ENCODE measurements around the gene RGS3. TPM values are rescaled to one million over a fixed set of nuclear protein-coding genes. Genes with fewer than 3 reads are reported as not detected.

RGS3 gene
- total RNA-seq, 1 donor from 2014 or later, result 187 TPM

- Histone ChIP-seq H3K27ac (replicated peaks) (peak overlapping the region; percentile 45), H3K27me3 (ENCODE audit: low read depth) (no peaks in the 10 kb centered on the region), H3K36me3 (peaks cover 54% of the 10 kb centered on the region), H3K9me3 (replicated peaks) (no peaks in the 10 kb centered on the region), H3K4me3 (no peak overlapping the region), H3K4me1 (peaks cover 73% of the 10 kb centered on the region)
- DNase-seq, result no peak
- intact Hi-C loops (cut with micrococcal nuclease), result loop anchor here (10.0 kb wide), 1 partner anchor 45 kb away; no protein-coding TSS in a partner anchor
- no peak for TF ChIP-seq CTCF (IDR thresholded peaks at IDR 0.05; ENCODE audit: borderline replicate concordance)
Observed at GRCh38 chr9:113529336-113530009, 65.9 kb downstream of the RGS3 start.

GRCh38 chr9:113530022-113530635 is 66.6 kb downstream of the RGS3 start:
- no peaks in the 10 kb centered on the region for H3K27me3 ChIP-seq (ENCODE audit: low read depth)
- no peak for DNase-seq
- TF ChIP-seq CTCF (IDR thresholded peaks at IDR 0.05; ENCODE audit: borderline replicate concordance), result no peak
- H3K4me3 ChIP-seq, result no peak overlapping the region
- peaks cover 73% of the 10 kb centered on the region for H3K4me1 ChIP-seq
- peaks cover 54% of the 10 kb centered on the region for H3K36me3 ChIP-seq
- peak overlapping the region; percentile 45 for H3K27ac ChIP-seq (replicated peaks)
- intact Hi-C loops (cut with micrococcal nuclease), result no loop called here
- no peaks in the 10 kb centered on the region for H3K9me3 ChIP-seq (replicated peaks)

GRCh38 chr9:113530942-113531341 is 67.4 kb downstream of the RGS3 start:
- no peak for DNase-seq
- H3K27me3 ChIP-seq (ENCODE audit: low read depth), result no peaks in the 10 kb centered on the region
- no peaks in the 10 kb centered on the region for H3K9me3 ChIP-seq (replicated peaks)
- intact Hi-C loops (cut with micrococcal nuclease), result no loop called here
- peaks cover 73% of the 10 kb centered on the region for H3K4me1 ChIP-seq
- no peak for TF ChIP-seq CTCF (IDR thresholded peaks at IDR 0.05; ENCODE audit: borderline replicate concordance)
- H3K4me3 ChIP-seq, result no peak overlapping the region
- peak overlapping the region; percentile 45 for H3K27ac ChIP-seq (replicated peaks)
- H3K36me3 ChIP-seq, result peaks cover 54% of the 10 kb centered on the region

GRCh38 chr9:113531919-113532808 is 68.6 kb downstream of the RGS3 start:
- peaks cover 73% of the 10 kb centered on the region for H3K4me1 ChIP-seq
- no peak overlapping the region for H3K4me3 ChIP-seq
- DNase-seq, result no peak
- H3K27ac ChIP-seq (replicated peaks), result no peak overlapping the region
- peaks cover 54% of the 10 kb centered on the region for H3K36me3 ChIP-seq
- TF ChIP-seq CTCF (IDR thresholded peaks at IDR 0.05; ENCODE audit: borderline replicate concordance), result no peak
- H3K27me3 ChIP-seq (ENCODE audit: low read depth), result no peaks in the 10 kb centered on the region
- intact Hi-C loops (cut with micrococcal nuclease), result no loop called here
- H3K9me3 ChIP-seq (replicated peaks), result no peaks in the 10 kb centered on the region

- H3K36me3 ChIP-seq, result peaks cover 54% of the 10 kb centered on the region
- H3K4me3 ChIP-seq, result no peak overlapping the region
- no peak for TF ChIP-seq CTCF (IDR thresholded peaks at IDR 0.05; ENCODE audit: borderline replicate concordance)
- H3K9me3 ChIP-seq (replicated peaks), result no peaks in the 10 kb centered on the region
- H3K27ac ChIP-seq (replicated peaks), result no peak overlapping the region
- no peaks in the 10 kb centered on the region for H3K27me3 ChIP-seq (ENCODE audit: low read depth)
- intact Hi-C loops (cut with micrococcal nuclease), result no loop called here
- peaks cover 73% of the 10 kb centered on the region for H3K4me1 ChIP-seq
- DNase-seq, result no peak
Observed at GRCh38 chr9:113532809-113533190, 69.3 kb downstream of the RGS3 start.

Data from left ventricle myocardium inferior (tissue), 1 donor.